ENCODE data around the gene OTUB2.
A peak's percentile ranks its signal among the peaks of the same experiment; 100 is the strongest.

OTUB2 gene

DNA sequence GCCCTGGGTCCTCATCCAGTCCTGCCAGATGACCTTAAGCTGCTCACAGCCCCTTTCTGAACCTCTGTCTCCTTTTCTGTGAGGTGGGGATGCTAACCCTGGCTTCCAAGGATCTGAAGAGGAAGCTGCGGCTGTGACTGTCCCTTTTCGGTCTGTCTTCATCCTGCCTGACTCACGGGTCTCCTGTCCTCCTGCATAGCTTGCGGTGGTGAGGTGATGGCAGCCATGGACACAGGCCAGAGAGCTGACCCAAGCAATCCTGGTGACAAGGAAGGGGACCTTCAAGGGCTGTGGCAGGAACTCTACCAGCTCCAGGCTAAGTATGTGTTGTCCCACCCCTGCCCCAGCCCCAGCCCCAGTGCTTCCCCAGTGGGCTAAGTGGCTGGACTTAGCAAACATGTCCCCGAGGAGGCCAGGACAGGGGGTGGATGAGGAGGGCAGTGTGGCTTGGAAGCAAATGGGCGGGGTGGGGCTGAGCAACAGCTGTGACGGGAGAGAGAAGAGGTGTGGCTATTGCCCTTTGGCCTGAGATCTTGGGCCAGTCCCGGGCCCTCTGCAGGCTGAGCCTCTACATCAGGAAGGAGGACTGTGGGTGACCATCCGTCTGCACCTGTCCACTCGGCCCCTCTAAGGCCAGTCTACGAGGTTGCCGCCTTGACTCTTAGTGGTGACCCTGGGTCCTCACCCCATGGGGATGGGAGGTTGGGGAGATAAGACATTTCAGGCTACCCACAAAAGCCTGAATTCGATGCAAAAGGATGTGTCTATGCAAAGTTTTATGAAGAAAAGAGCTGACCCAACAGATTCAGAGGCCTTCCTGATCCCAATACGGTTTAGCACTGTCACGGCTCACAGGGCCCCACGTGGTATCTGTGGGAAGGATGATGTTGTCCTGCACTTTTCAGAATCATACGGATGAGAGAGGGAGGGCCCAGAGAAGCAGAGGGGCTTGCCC lies 27.9 kb upstream of the OTUB2 start:
- no peak for DNase-seq

- DNase-seq, result no peak
Measured at GRCh38 chr14:93998871-93999403, 27.2 kb upstream of the OTUB2 start.

GRCh38 chr14:93999573-93999972 lies 26.6 kb upstream of the OTUB2 start:
- no peak for DNase-seq

GRCh38 chr14:94000267-94000666 lies 25.9 kb upstream of the OTUB2 start:
- no peak for DNase-seq

- DNase-seq, result no peak
Measured at GRCh38 chr14:94001016-94001415, 25.1 kb upstream of the OTUB2 start.

DNA sequence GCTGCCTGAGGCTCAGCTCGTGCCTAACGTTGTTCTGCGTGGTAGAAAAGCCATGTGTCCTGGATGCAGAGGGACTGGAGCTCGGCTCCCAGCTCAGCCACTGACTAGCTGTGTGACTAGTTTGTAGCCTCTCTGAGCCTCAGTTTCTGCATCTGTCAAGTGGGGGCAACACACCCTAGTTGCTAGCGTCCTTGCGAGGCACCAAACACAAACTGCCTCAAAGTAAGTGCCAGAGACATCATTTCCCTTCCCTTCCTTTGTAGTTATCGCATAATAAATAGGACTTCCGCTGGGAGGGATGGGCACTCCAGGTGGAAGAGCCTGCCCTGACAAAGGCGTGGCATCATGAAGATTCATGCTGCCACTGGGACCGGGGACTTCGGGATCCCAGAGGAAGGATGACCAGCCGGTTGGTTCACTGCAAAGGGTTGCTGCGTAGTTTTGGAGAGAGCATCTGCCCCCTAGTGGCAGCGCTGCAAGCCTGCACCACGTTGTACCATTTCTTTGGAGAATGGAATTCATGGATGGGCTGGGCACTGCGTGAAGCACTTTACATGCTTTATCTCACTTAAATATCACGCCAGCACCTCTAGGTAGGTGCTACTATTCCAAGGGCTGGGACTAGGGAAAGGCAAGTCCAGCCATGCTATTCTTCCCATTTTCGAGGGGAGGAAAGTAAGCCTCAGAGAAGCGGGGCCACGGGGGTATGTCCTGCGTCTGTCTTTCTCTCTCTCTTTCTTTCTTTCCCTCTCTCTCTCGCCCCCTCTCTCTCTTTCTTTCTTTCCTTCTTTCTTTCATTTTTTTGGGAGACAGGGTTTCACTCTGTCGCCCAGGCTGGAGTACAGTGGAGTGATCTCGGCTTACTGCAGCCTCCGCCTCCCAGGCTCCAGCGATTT lies 24.4 kb upstream of the OTUB2 start:
- peak; percentile 58 to 64 for DNase-seq

- no peak for DNase-seq
Measured at GRCh38 chr14:94003397-94003796, 22.7 kb upstream of the OTUB2 start.

- DNase-seq, result no peak
Measured at GRCh38 chr14:94004015-94004414, 22.1 kb upstream of the OTUB2 start.

DNA sequence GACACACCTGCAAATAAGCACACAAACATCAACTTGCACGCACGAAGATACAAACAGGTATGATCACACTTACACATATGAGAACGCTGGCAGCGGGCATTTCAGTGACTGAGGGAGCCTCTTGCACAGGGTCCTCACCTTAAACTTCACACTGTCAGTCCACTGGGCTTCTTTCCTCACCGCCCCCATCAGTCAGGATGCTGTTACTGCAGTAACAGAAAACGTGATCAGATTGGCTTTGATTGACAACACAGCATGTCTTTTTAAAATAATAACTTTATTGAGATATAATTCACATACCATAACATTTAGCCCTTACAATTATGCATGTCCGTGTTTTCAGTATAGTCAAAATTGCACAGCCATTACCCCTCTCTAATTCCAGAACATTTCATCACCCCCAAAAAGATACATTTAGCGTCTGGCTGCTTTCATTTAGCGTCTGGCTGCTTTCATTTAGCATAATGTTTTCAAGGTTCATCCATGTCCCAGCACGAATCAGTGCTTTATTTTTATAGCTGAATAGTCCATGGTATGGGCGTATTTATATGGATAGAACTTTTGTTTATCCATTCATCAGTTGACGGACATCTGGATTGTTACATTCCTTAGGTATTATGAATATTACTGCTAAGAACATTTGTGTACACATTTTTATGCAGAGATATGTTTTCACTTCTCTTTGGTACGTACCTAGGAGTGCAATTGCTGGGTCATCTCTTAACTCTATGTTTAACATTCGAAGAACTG lies 20.6 kb upstream of the OTUB2 start:
- DNase-seq, result peak in 1 of 2 donors; percentile 24

DNA sequence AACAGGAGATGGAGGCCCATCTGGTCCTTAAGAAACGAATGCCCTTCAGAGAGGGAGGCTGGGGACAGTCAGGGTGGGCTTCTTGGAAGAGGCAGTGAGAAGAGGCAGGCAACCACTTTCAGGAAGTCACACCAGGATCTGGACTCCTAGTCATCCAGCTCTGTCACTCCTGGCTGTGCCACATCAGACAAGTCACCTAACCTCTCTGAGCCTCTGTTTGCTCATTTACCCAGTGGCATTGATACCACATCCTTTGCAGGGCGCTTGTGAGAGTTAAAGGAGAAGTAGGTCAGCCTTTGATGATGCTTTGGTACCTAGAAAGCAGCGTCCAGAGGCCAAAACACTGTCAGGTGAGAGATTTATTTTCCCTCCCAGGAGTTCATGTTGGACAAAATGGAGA lies 17.9 kb upstream of the OTUB2 start:
- DNase-seq, result no peak

DNA sequence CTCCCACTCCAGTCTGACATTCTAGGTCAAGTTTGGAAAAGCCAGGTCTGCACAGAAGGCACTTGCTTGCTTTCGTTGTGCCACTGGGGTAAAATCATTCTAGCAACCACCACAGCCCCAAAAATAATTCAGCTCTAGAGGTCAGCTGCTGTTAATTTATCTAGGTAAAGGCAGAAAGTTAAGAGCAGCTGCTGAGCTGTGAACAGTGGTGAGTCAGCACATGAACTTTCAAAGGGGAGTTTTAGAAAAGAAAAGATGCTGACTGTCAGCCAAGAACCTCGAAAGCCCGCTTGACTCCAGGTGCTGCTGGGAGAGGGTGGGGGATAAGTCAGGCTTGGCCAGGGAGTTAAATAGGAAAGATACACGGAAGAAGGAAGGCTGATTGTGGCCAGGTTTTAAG lies 16.4 kb upstream of the OTUB2 start:
- DNase-seq, result no peak

GRCh38 chr14:94010625-94011024 lies 15.5 kb upstream of the OTUB2 start:
- DNase-seq, result no peak

GRCh38 chr14:94011795-94012194 lies 14.3 kb upstream of the OTUB2 start:
- DNase-seq, result peak in 1 of 2 donors; percentile 52

- no peak for DNase-seq
Measured at GRCh38 chr14:94014382-94014781, 11.8 kb upstream of the OTUB2 start.

DNA sequence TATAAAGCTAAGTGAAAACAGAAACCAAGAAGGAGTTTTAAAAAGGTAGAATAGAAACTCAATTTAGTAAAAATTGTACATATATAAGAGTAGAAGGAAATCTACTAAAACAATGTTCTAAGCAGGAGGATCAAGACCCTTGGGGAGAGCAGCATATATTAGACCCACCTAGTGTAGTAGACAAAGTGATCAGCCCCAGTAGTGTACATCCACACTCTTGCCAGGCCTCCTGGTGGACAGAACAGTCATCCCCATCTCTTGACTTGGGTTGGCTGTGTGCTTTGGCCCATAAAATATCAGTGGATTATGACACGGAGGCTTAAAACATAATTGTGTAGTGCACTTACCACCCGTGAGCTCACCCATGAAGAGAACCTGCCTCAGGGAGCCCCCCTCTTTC lies 10.9 kb upstream of the OTUB2 start:
- no peak for DNase-seq

DNA sequence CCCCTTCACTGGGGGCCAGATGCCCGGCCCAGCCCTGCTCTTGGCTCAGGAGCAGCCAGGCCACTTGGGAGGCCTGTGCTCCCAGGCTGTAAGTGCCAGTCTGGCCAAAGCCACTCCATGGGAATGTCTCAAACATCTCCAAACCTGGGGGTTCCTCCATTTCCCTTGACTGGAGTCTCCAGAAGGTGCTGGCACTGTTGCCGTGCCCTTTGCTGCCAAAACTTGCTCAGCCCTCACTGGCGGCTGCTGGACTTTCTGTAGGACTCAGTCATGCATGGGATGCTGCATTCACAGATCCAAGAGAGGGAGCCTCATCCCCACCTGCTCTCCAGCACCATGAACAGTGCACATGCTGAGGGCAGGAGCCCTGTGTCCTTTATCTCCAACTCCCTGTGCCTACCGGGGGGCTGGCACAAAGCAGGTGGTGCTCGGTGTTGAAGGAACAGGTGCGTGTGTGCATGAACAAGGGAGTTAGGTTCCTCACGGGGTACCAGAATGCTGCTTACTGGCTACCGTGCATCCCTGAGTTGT lies 9.6 kb upstream of the OTUB2 start:
- DNase-seq, result no peak

- no peak for DNase-seq
Measured at GRCh38 chr14:94018308-94018707, 7.8 kb upstream of the OTUB2 start.

GRCh38 chr14:94019329-94019728 lies 6.8 kb upstream of the OTUB2 start:
- no peak for DNase-seq

DNA sequence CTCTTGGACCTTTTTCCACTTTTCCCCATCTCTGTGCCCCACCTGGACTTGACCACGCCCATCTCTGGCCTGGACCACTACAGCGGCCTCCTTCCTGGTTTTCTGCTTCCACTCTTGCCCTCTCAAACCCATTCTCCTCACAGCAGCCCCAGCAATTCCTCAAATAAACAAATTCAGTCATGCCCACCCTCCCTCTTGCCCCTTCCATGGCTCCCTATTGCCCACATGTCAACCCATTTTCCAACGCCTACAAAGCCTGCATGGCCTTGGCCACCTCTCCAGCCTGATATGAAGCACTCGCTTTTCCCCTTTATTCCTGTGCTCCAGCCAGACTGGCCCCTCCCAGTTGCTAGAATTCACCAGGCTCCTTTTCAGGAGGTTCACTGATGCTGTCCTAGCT lies 5.9 kb upstream of the OTUB2 start:
- DNase-seq, result no peak

DNA sequence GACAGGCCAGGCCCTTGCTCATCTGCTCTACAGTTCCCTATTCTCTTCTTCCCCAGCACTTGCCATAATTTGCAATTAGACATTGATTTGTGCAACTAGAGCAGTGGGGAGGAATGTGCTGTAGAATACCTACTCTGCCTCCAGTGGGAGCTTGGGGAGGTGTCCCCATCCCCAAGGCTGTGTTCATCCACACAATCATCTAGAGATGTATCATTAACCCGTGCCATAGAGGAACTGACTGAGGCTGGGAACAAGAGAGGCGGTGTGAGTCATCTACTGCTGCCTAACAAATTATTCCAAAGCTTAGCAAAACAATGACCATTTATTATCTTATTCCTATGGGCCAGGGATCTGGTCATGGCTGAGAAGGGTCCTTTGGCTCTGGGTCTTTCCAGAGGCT lies 5.1 kb upstream of the OTUB2 start:
- no peak for DNase-seq

DNA sequence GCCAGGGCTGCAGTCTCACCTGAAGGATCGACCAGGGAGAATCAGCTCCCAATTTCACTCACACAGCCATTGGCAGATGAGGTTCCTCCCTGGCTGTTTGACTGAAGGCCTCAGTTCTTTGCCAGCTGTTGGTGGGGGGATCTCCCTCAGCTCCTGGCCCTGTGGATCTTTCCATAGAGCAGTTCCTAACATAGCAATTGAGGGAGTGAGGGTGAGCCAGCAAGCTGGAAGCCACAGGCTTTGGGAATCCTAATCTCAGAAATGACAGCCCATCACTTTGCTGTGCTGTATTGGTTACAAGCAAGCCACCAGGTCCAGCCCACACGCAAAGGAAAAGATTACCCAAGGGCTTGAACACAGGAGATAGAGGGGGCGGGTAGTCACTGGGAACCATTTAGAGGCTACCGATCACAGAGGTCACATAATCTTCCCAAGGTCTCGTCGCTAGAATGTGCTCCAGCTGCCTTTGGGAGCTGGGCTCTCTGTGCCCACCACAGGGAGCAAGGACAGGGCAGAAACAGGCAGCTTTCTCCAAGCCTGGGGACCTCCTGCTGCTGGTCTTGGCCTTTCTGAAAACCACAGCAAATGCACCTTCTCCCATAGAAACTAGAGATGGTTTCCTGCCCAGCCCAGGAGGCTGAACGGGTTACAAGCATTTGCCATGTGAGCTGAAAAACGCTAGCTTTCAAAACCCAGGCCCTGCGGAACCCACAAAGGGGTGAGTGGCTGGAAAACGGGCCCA lies 4.6 kb upstream of the OTUB2 start:
- no peak for DNase-seq
